Activated CD8-positive, alpha-beta T cell treated with anti-CD3 and anti-CD28 coated beads for 36 hours (primary cell): Measurements from ENCODE around the gene CLIC5. TPM values are rescaled to one million over a fixed set of nuclear protein-coding genes. Genes with fewer than 3 reads are reported as not detected.

Experiments
- ATAC-seq: fragments of 200-7000 bp; cut with Tn5 transposase; one replicate; pipeline ENCODE4 v1.10.0; 2021; ENCODE audit warnings: mild to moderate bottlenecking, moderate library complexity
- CTCF ChIA-PET: fragments of 350-600 bp; sonication (Branson Sonifier 250); formaldehyde crosslinking; loops from one replicate; lab custom pipeline; 2021; ENCODE audit warnings: antibody characterized with exemption; lab: Charles Lee
- POLR2A ChIA-PET: fragments of 350-600 bp; sonication (Branson Sonifier 250); formaldehyde crosslinking; loops from one replicate; lab custom pipeline; 2021; ENCODE audit warnings: antibody characterized with exemption; lab: Charles Lee
- DNase-seq: peaks from one replicate; pipeline ENCODE4 v3.0.0-alpha.2; 2020
- H3K27ac Mint-ChIP-seq: one replicate; pipeline ENCODE4 v1.8.0; 2021; ENCODE audit warnings: mild to moderate bottlenecking, mixed read lengths
- H3K27me3 Mint-ChIP-seq: one replicate; pipeline ENCODE4 v1.8.0; 2021; ENCODE audit warnings: mixed read lengths
- H3K36me3 Mint-ChIP-seq: one replicate; pipeline ENCODE4 v1.8.0; 2021; ENCODE audit warnings: low read depth, mixed read lengths
- H3K4me1 Mint-ChIP-seq: one replicate; pipeline ENCODE4 v1.8.0; 2021; ENCODE audit warnings: low read depth, mixed read lengths
- H3K4me3 Mint-ChIP-seq: one replicate; pipeline ENCODE4 v1.8.0; 2021; ENCODE audit warnings: mild to moderate bottlenecking, moderate library complexity, mixed read lengths
- H3K9me3 Mint-ChIP-seq: one replicate; pipeline ENCODE4 v1.8.0; 2021; ENCODE audit warnings: mixed read lengths
- intact Hi-C: fragments of 100-400 bp; cut with micrococcal nuclease; formaldehyde crosslinking; loops from one replicate; pipeline ENCODE4 v1.10.0; 2022
- total RNA-seq, 2 experiments: library from RNA; stranded (reverse); gene quantifications; one replicate each; pipeline ENCODE4 v1.2.3, GENCODE V29; 2021
- TF ChIP-seq, protein P1 (sequence below): fragments of 200-600 bp; IDR thresholded peaks from one replicate; pipeline ENCODE4 v1.8.0; 2022; ENCODE audit warnings: antibody characterized with exemption, mild to moderate bottlenecking

The CLIC5 gene
- total RNA-seq, 2 experiments from 2014 or later = 1.1 TPM

GRCh38 chr6:45922728-45923351 lies 92.8 kb downstream of the CLIC5 start:
- H3K9me3 Mint-ChIP-seq = no peaks in the 10 kb centered on the region
- TF ChIP-seq, protein P1, sequence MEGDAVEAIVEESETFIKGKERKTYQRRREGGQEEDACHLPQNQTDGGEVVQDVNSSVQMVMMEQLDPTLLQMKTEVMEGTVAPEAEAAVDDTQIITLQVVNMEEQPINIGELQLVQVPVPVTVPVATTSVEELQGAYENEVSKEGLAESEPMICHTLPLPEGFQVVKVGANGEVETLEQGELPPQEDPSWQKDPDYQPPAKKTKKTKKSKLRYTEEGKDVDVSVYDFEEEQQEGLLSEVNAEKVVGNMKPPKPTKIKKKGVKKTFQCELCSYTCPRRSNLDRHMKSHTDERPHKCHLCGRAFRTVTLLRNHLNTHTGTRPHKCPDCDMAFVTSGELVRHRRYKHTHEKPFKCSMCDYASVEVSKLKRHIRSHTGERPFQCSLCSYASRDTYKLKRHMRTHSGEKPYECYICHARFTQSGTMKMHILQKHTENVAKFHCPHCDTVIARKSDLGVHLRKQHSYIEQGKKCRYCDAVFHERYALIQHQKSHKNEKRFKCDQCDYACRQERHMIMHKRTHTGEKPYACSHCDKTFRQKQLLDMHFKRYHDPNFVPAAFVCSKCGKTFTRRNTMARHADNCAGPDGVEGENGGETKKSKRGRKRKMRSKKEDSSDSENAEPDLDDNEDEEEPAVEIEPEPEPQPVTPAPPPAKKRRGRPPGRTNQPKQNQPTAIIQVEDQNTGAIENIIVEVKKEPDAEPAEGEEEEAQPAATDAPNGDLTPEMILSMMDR = peak; percentile 82
- ChIA-PET POLR2A (interaction anchor here (0.5 to 1.2 kb wide), 3 partner anchors 10 to 1270 kb away, joined by 3 to 4 read pairs (median 4); no protein-coding TSS in a partner anchor), CTCF (interaction anchor here (0.6 to 4.0 kb wide), 38 partner anchors 8 to 1449 kb away, joined by 3 to 25 read pairs (median 4); no protein-coding TSS in a partner anchor)
- H3K27ac Mint-ChIP-seq = peak overlapping the region; percentile 55
- intact Hi-C loops = loop anchor here (5.0 to 10.0 kb wide), 4 partner anchors 91 to 1268 kb away; no protein-coding TSS in a partner anchor
- peaks cover 2% of the 10 kb centered on the region for H3K27me3 Mint-ChIP-seq
- no peaks in the 10 kb centered on the region for H3K36me3 Mint-ChIP-seq
- H3K4me1 Mint-ChIP-seq = peaks cover 46% of the 10 kb centered on the region
- DNase-seq (peak; percentile 77), ATAC-seq (peak; percentile 20)
- no peak overlapping the region for H3K4me3 Mint-ChIP-seq

GRCh38 chr6:45921691-45922281 lies 93.9 kb downstream of the CLIC5 start:
- Mint-ChIP-seq H3K4me3 (no peak overlapping the region), H3K9me3 (no peaks in the 10 kb centered on the region), H3K27me3 (peaks cover under 1% of the 10 kb centered on the region), H3K4me1 (peaks cover 45% of the 10 kb centered on the region), H3K27ac (peak overlapping the region; percentile 79), H3K36me3 (no peaks in the 10 kb centered on the region)
- TF ChIP-seq, protein P1 = no peak
- DNase-seq = no peak
- intact Hi-C loops = loop anchor here (2.0 to 10.0 kb wide), 6 partner anchors 89 to 1267 kb away; no protein-coding TSS in a partner anchor
- ChIA-PET CTCF (interaction anchor here (1.0 to 4.0 kb wide), 27 partner anchors 8 to 1453 kb away, joined by 3 to 25 read pairs (median 5); no protein-coding TSS in a partner anchor), POLR2A (interaction anchor here (0.5 to 1.2 kb wide), 2 partner anchors 9 to 1269 kb away, joined by 3 to 4 read pairs; no protein-coding TSS in a partner anchor)
- ATAC-seq = no peak

DNA sequence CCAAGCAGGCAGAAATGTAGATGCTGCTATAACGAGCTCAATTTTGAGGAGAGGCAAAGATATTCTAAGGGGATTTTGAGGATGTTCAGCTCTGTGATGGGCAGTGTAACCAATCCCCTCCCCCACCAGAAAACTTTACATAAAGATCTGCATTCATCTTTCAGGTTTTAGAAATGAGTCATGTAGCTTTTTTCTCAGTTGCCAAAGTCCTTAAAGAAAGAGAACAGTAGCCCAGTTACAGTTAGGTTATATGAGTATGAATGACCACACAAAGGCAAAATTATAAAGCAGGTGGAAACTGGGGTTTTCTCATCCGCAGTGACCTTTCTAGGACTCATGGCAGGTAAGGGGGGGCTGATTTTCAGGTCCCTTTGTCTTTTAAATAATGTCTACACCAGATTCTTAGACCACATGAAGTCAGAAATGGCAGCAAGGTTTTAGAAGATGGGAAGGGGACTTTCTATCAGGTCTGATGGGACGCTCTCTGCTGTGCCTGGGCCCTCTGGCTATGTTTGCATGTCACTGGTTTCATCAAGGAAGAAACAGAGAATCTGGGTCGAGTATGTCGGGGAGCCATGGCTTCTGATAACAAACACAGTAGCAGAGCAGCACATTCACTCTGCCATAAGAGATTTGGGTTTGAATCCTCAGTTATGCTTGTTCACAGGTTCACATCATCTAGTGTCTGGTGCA lies 94.7 kb downstream of the CLIC5 start:
- ChIA-PET CTCF (interaction anchor here (1.3 to 2.7 kb wide), 9 partner anchors 9 to 1446 kb away, joined by 3 to 25 read pairs (median 8); no protein-coding TSS in a partner anchor), POLR2A (no interaction called here)
- intact Hi-C loops = loop anchor here (2.0 to 10.0 kb wide), 6 partner anchors 89 to 1266 kb away; no protein-coding TSS in a partner anchor
- H3K27me3 Mint-ChIP-seq = no peaks in the 10 kb centered on the region
- peaks cover 42% of the 10 kb centered on the region for H3K4me1 Mint-ChIP-seq
- H3K9me3 Mint-ChIP-seq = no peaks in the 10 kb centered on the region
- peak; percentile 31 for DNase-seq
- H3K27ac Mint-ChIP-seq = peak overlapping the region; percentile 79
- H3K36me3 Mint-ChIP-seq = no peaks in the 10 kb centered on the region
- peak; percentile 37 for ATAC-seq
- H3K4me3 Mint-ChIP-seq = peak overlapping the region; percentile 10
- TF ChIP-seq, protein P1 = no peak

DNA sequence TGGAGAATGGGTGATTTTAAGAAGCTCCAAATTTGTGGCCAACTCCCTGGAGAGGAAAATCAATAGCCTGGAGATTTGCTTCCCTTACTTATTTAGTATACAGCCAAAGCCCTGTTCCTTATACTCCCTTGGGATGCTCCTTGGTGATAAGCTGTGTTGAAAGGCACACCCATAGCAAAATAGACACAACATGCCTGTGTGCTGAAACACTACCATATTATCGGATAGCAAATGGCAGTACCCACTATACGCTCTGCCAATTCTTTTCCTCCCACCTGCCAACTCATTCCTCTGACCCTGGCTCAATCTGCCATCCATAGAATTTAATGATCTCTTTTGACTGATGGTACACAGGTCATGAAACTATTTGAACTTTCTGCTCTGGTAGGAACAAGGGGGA lies 98.2 kb downstream of the CLIC5 start:
- TF ChIP-seq, protein P1 = no peak
- peaks cover 21% of the 10 kb centered on the region for H3K4me1 Mint-ChIP-seq
- peaks cover 1% of the 10 kb centered on the region for H3K36me3 Mint-ChIP-seq
- no peaks in the 10 kb centered on the region for H3K9me3 Mint-ChIP-seq
- H3K27ac Mint-ChIP-seq = no peak overlapping the region
- POLR2A ChIA-PET = no interaction called here
- CTCF ChIA-PET = interaction anchor here (1.8 to 2.3 kb wide), 2 partner anchors 1262 to 1442 kb away, joined by 4 to 5 read pairs; no protein-coding TSS in a partner anchor
- DNase-seq (no peak), ATAC-seq (no peak)
- H3K27me3 Mint-ChIP-seq = no peaks in the 10 kb centered on the region
- intact Hi-C loops = no loop called here
- no peak overlapping the region for H3K4me3 Mint-ChIP-seq
